NCI-H69 (cell line): Measurements from ENCODE around the gene CFAP74.

ENCODE experiments used
- DNase-seq: peaks from one replicate; lab custom pipeline; 2025; lab: John Stamatoyannopoulos, UW

Gene CFAP74

GRCh38 chr1:1926886-1927660 lies 76.5 kb downstream of the CFAP74 start:
- DNase-seq, result no peak

GRCh38 chr1:1926346-1926811 lies 77.2 kb downstream of the CFAP74 start:
- no peak for DNase-seq

GRCh38 chr1:1925437-1926345 lies 77.9 kb downstream of the CFAP74 start:
- DNase-seq, result no peak

- DNase-seq, result no peak
Measured at GRCh38 chr1:1924849-1925248, 78.7 kb downstream of the CFAP74 start.

GRCh38 chr1:1924386-1924785 lies 79.2 kb downstream of the CFAP74 start:
- no peak for DNase-seq

- DNase-seq, result no peak
Measured at GRCh38 chr1:1922956-1923833, 80.4 kb downstream of the CFAP74 start.

GRCh38 chr1:1922702-1922955 lies 81.0 kb downstream of the CFAP74 start:
- DNase-seq, result no peak

GRCh38 chr1:1921901-1922701 lies 81.5 kb downstream of the CFAP74 start:
- no peak for DNase-seq

- no peak for DNase-seq
Measured at GRCh38 chr1:1921459-1921862, 82.1 kb downstream of the CFAP74 start.

- no peak for DNase-seq
Measured at GRCh38 chr1:1920608-1921458, 82.8 kb downstream of the CFAP74 start.

GRCh38 chr1:1920057-1920607 lies 83.5 kb downstream of the CFAP74 start:
- DNase-seq, result no peak

- peak; percentile 97 for DNase-seq
Measured at GRCh38 chr1:1919304-1920056, 84.1 kb downstream of the CFAP74 start.

- DNase-seq, result no peak
Measured at GRCh38 chr1:1918901-1919303, 84.7 kb downstream of the CFAP74 start, which contains the start of gene TMEM52. Gene TMEM52, minus strand, starts transcription at chr1:1919279. Its CDS starts 14 bp downstream, at chr1:1919265.

- no peak for DNase-seq
Measured at GRCh38 chr1:1917995-1918900, 85.3 kb downstream of the CFAP74 start.

- no peak for DNase-seq
Measured at GRCh38 chr1:1917304-1917976, 86.1 kb downstream of the CFAP74 start.

- DNase-seq, result no peak
Measured at GRCh38 chr1:1916851-1917251, 86.7 kb downstream of the CFAP74 start.
